Calu3 (cell line): ENCODE data around the gene MEGF8. TPM values are rescaled to one million over a fixed set of nuclear protein-coding genes. Genes with fewer than 3 reads are reported as not detected.

Experiments
- Bru-seq: library from RNA; stranded (reverse); fragments of 400-500 nt; gene quantifications from one replicate; lab custom pipeline; 2021; lab: Mats Ljungman, UMichigan
- BruChase-seq, 2 experiments: library from RNA; stranded (reverse); fragments of 400-500 nt; gene quantifications; one replicate each; lab custom pipeline; 2021; lab: Mats Ljungman, UMichigan
- BruUV-seq: library from RNA; stranded (reverse); fragments of 400-500 nt; replicated peaks from 2 replicates; lab custom pipeline; 2021; lab: Mats Ljungman, UMichigan
- CTCF ChIA-PET: fragments of 300-600 bp; sonication (Branson Sonifier 250); formaldehyde crosslinking; loops from one replicate; lab custom pipeline; 2022; ENCODE audit warnings: antibody characterized with exemption; lab: Charles Lee
- DNase-seq: peaks from one replicate; pipeline ENCODE4 v3.0.0; 2022
- H3K27ac Mint-ChIP-seq: one replicate; pipeline ENCODE4 v1.8.0; 2022; ENCODE audit warnings: mixed read lengths; ENCODE audit not compliant: unreplicated experiment
- H3K27me3 Mint-ChIP-seq: one replicate; pipeline ENCODE4 v1.8.0; 2022; ENCODE audit warnings: mixed read lengths; ENCODE audit not compliant: unreplicated experiment
- H3K36me3 Mint-ChIP-seq: one replicate; pipeline ENCODE4 v1.8.0; 2022; ENCODE audit warnings: mild to moderate bottlenecking, moderate library complexity, mixed read lengths; ENCODE audit not compliant: insufficient read depth, unreplicated experiment
- H3K4me1 Mint-ChIP-seq: one replicate; pipeline ENCODE4 v1.8.0; 2022; ENCODE audit warnings: mild to moderate bottlenecking, low read depth, mixed read lengths; ENCODE audit not compliant: unreplicated experiment
- H3K4me3 Mint-ChIP-seq: one replicate; pipeline ENCODE4 v1.8.0; 2022; ENCODE audit warnings: mild to moderate bottlenecking, low read depth, moderate library complexity, mixed read lengths; ENCODE audit not compliant: unreplicated experiment
- H3K9me3 Mint-ChIP-seq: one replicate; pipeline ENCODE4 v1.8.0; 2022; ENCODE audit warnings: low read depth, mixed read lengths; ENCODE audit not compliant: unreplicated experiment
- intact Hi-C: fragments of 100-400 bp; cut with micrococcal nuclease; formaldehyde crosslinking; loops from one replicate; pipeline ENCODE4 v1.10.0; 2022; ENCODE audit not compliant: unreplicated experiment
- long read RNA-seq: library from polyadenylated mRNA; stranded (forward); transcript quantifications from one replicate; pipeline ENCODE4 v2.0.0, GENCODE V29; 2022
- total RNA-seq: library from RNA; stranded (reverse); gene quantifications from 2 replicates; pipeline ENCODE4 v1.2.3, GENCODE V29; 2022
- TF ChIP-seq, protein P1 (sequence below): fragments of 200-600 bp; IDR thresholded peaks from one replicate; pipeline ENCODE4 v1.8.0; 2022; ENCODE audit warnings: antibody characterized with exemption; ENCODE audit not compliant: unreplicated experiment

Gene MEGF8
- 32.0 and 35.0 TPM in 2 replicates for total RNA-seq
- percentile 49 among the genes with signal in this experiment for Bru-seq, nascent RNA
- percentile 73 among the genes with signal in this experiment for BruChase-seq, experiment 1, labeled RNA remaining after a 6-hour chase
- BruChase-seq, experiment 2, labeled RNA remaining after a 2-hour chase, result percentile 67 among the genes with signal in this experiment
- long read RNA-seq, partial matches to known transcripts, result 18 of 25 reads
- long read RNA-seq, other reads (novel, unspliced or antisense), result 7 of 25 reads

- peak within 1 kb of the TSS; percentile 84 for H3K4me3 Mint-ChIP-seq
- H3K27ac Mint-ChIP-seq, result peak within 1 kb of the TSS; percentile 69
- no peaks in the 10 kb centered on the region for H3K9me3 Mint-ChIP-seq
- intact Hi-C loops, result loop anchor here (1.0 to 10.0 kb wide), 2 partner anchors 81 to 221 kb away; no protein-coding TSS in a partner anchor
- CTCF ChIA-PET, result no interaction called here
- peak; percentile 99 for DNase-seq
- H3K27me3 Mint-ChIP-seq, result peaks cover 38% of the 10 kb centered on the region
- H3K36me3 Mint-ChIP-seq, result peaks cover 18% of the 10 kb centered on the region
- H3K4me1 Mint-ChIP-seq, result peaks cover 29% of the 10 kb centered on the region
- BruUV-seq, result no TSS peak
- TF ChIP-seq, protein P1, sequence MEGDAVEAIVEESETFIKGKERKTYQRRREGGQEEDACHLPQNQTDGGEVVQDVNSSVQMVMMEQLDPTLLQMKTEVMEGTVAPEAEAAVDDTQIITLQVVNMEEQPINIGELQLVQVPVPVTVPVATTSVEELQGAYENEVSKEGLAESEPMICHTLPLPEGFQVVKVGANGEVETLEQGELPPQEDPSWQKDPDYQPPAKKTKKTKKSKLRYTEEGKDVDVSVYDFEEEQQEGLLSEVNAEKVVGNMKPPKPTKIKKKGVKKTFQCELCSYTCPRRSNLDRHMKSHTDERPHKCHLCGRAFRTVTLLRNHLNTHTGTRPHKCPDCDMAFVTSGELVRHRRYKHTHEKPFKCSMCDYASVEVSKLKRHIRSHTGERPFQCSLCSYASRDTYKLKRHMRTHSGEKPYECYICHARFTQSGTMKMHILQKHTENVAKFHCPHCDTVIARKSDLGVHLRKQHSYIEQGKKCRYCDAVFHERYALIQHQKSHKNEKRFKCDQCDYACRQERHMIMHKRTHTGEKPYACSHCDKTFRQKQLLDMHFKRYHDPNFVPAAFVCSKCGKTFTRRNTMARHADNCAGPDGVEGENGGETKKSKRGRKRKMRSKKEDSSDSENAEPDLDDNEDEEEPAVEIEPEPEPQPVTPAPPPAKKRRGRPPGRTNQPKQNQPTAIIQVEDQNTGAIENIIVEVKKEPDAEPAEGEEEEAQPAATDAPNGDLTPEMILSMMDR, result no peak
Observed at GRCh38 chr19:42325308-42325895, at the start of gene MEGF8. Gene MEGF8 (plus strand): TSS chr19:42325635. CDS start chr19:42326244, 609 bp downstream.

DNA sequence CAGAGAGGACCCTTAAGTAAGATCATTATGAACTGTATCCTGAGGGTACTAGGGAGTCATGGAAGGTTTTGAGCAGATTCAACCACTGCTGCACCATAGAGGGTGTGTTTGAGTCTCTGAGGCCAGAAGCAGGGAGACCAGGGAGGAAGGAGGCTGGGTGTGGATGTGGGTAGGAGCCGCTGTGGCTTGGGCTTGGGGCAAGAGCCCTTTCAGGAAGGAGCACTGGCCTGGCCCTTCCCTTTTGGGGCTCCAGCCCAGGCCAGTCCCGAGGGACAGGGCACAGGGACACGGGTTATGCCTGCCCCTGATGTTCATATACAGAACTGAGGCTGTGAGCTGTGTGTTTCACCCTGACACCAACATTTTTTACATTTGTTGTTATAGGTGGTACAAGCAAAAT lies 49.2 kb upstream of the MEGF8 start:
- no TSS peak for BruUV-seq
- intact Hi-C loops, result no loop called here
- CTCF ChIA-PET, result no interaction called here
- peaks cover 37% of the 10 kb centered on the region for H3K36me3 Mint-ChIP-seq
- no peaks in the 10 kb centered on the region for H3K9me3 Mint-ChIP-seq
- H3K4me3 Mint-ChIP-seq, result no peak overlapping the region
- H3K4me1 Mint-ChIP-seq, result peaks cover 29% of the 10 kb centered on the region
- H3K27me3 Mint-ChIP-seq, result no peaks in the 10 kb centered on the region
- TF ChIP-seq, protein P1, result no peak
- DNase-seq, result no peak
- no peak overlapping the region for H3K27ac Mint-ChIP-seq

DNA sequence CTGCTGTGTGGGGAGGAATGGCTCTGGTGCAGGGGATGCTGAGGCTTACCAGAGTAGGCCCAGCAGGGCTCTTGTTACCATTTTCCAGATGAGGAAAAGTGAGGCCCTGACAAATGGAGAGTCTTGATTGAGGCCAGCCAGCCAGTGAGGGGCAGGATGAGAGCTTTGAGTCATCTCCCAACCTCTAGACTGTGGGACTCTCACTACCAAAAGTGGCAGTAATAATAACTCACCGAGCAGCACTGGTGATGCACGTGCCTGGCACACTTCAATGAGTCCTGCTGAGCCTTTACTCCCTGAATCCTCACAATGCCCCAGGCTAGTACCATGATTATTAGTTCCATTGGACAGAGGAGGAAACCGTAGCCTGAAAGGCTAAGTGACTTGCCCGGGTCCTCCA lies 48.6 kb upstream of the MEGF8 start:
- no peaks in the 10 kb centered on the region for H3K9me3 Mint-ChIP-seq
- TF ChIP-seq, protein P1, result no peak
- no peak overlapping the region for H3K4me3 Mint-ChIP-seq
- no TSS peak for BruUV-seq
- intact Hi-C loops, result no loop called here
- CTCF ChIA-PET, result interaction anchor here (0.6 to 1.0 kb wide), 2 partner anchors 13 to 32 kb away, joined by 3 read pairs; no protein-coding TSS in a partner anchor
- peaks cover 37% of the 10 kb centered on the region for H3K36me3 Mint-ChIP-seq
- H3K27me3 Mint-ChIP-seq, result no peaks in the 10 kb centered on the region
- no peak for DNase-seq
- H3K4me1 Mint-ChIP-seq, result peaks cover 29% of the 10 kb centered on the region
- H3K27ac Mint-ChIP-seq, result no peak overlapping the region

DNA sequence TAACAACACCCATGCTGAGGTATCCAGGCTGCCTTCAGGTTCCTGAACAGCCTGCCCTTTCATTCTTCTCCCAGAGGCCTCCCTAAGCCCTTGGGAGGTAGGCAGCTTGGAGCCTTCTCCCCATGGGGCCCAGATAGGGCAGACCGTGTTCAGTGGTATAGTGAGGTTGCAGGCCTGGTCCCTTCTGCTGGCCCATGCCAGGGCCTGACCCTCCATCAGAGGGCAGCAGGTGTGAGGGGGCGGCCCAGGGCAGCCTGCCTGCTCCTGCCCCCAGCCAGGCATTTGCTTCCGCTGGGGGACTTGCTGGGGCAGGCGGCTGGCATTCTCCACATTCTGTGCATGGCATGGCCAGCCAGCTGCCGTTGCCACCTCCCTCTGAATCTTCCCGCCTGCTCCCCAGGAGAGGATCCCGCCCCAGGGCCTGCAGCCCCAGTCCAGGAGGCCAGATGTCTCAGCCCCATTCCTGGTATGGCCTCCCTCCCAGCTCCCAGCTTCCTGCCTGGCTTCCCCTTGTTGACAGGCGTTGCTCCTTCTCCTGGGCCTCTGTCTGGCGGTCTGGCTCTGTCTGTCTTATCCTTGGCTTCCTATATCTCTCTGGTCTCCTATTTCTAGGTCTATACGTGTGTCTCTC lies 47.5 kb upstream of the MEGF8 start:
- H3K27me3 Mint-ChIP-seq, result no peaks in the 10 kb centered on the region
- no peaks in the 10 kb centered on the region for H3K9me3 Mint-ChIP-seq
- CTCF ChIA-PET, result interaction anchor here (0.6 to 1.0 kb wide), 2 partner anchors 34 to 88 kb away, joined by 3 read pairs; no protein-coding TSS in a partner anchor
- H3K4me3 Mint-ChIP-seq, result no peak overlapping the region
- H3K27ac Mint-ChIP-seq, result no peak overlapping the region
- no peak for DNase-seq
- intact Hi-C loops, result no loop called here
- H3K36me3 Mint-ChIP-seq, result peaks cover 36% of the 10 kb centered on the region
- TF ChIP-seq, protein P1, result no peak
- BruUV-seq, result no TSS peak
- peaks cover 29% of the 10 kb centered on the region for H3K4me1 Mint-ChIP-seq
